ENCODE data around the gene JUND.

DNA sequence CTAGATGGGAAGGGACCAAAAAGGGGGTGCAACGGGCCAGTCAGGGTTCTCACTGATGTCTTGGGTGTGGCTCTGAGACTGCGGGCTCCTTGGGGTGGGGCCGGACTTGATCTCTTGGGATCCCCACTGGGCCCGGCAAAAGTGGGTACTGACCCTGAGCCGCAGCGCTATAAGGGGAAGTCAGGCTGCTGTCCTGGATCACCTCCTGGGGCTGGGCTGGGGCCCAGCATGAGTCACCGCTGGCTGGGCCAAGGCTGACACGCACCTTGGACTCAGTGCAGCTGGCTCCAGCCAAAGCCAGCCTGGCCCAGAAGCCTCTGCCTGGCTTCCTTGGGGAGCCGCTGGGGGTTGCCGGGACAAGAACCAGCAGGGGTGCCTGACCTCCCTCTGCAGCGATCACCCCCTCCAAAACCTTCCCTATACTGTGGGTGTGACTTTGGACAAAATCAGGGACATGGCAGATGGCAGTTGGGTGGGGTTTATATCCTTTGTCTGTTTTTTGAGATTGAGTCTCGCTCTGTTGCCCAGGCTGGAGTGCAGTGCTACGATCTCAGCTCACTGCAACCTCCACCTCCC, 6.6 kb downstream of the JUND start:
- TF ChIP-seq FOXA1 (IDR thresholded peaks at IDR 0.05) (no peak), FOXK2 (IDR thresholded peaks at IDR 0.05) (no peak), SUZ12 (IDR thresholded peaks at IDR 0.05) (no peak), BHLHE40 (IDR thresholded peaks at IDR 0.05; ENCODE audit: borderline replicate concordance) (no peak), LEF1 (IDR thresholded peaks at IDR 0.05; ENCODE audit: borderline replicate concordance) (no peak), ELF4 (IDR thresholded peaks at IDR 0.05) (no peak), FOXM1 (IDR thresholded peaks at IDR 0.05; ENCODE audit: borderline replicate concordance) (no peak), PKNOX1 (IDR thresholded peaks at IDR 0.05) (no peak), CTBP1 (IDR thresholded peaks at IDR 0.05; ENCODE audit: borderline replicate concordance) (no peak), NFRKB (IDR thresholded peaks at IDR 0.05) (no peak), L3MBTL2 (conservative IDR thresholded peaks at IDR 0.05) (no peak)
